K562 (cell line): ENCODE results near the gene FGF21.

Experiments
- JUND ChIP-seq, 2 experiments: IDR thresholded peaks; 2 replicates in 1 of 2; 3 replicates in 1 of 2; pipeline ENCODE4 v1.6.1; 2011; ENCODE audit warnings: borderline replicate concordance in 2 of 2, low read depth in 2 of 2, low read length in 2 of 2, improper control_type of control experiment in 1 of 2, missing biosample characterization in 1 of 2, missing genetic modification characterization in 1 of 2, missing genetic modification reagents in 1 of 2
- MXI1 ChIP-seq: IDR thresholded peaks from 2 replicates; pipeline ENCODE4 v1.6.1; 2011; ENCODE audit warnings: low read depth, mild to moderate bottlenecking, improper control_type of control experiment, low read length
- MYNN ChIP-seq, 2 experiments: sonication (generic); formaldehyde crosslinking in 1 of 2; IDR thresholded peaks; 2 replicates each; pipeline versions ENCODE4 v1.5.0 to v1.6.1; 2016 to 2020; ENCODE audit warnings: antibody characterized with exemption in 1 of 2, missing genetic modification reagents in 1 of 2
- SMAD1 ChIP-seq: fragments of 150-350 bp; IDR thresholded peaks from 2 replicates; pipeline ENCODE4 v1.6.1; 2014; ENCODE audit warnings: low read length, low read depth; ENCODE audit not compliant: partially characterized antibody
- SNAPC5 ChIP-seq: fragments of 250-450 bp; sonication (Bioruptor Pico); IDR thresholded peaks from 2 replicates; pipeline ENCODE4 v1.8.0; 2021; ENCODE audit warnings: moderate library complexity, mild to moderate bottlenecking, inconsistent platforms
- ZBTB5 ChIP-seq: fragments of 450-650 bp; IDR thresholded peaks from 2 replicates; pipeline ENCODE4 v1.6.1; 2017; ENCODE audit warnings: antibody characterized with exemption
- ZNF395 ChIP-seq: fragments of 200-800 bp; sonication (Bioruptor generic); IDR thresholded peaks from 2 replicates; pipeline ENCODE4 v1.6.1; 2017; ENCODE audit warnings: missing genetic modification characterization, missing compliant biosample characterization

GRCh38 chr19:48713864-48714755 is 41.2 kb upstream of the FGF21 start:
- TF ChIP-seq JUND (IDR thresholded peaks at IDR 0.05; ENCODE audit: borderline replicate concordance, low read depth, low read length) = no peak
- no peak for TF ChIP-seq JUND (tag; IDR thresholded peaks at IDR 0.05; ENCODE audit: borderline replicate concordance, low read depth, low read length)
- TF ChIP-seq ZNF395 (CRISPR knock-in tag) = no peak
- TF ChIP-seq SNAPC5 (CRISPR knock-in tag) = no peak
- TF ChIP-seq MXI1 = no peak
- TF ChIP-seq SMAD1 = no peak
- no peak for TF ChIP-seq ZBTB5
- TF ChIP-seq MYNN (IDR thresholded peaks at IDR 0.05) = no peak
- TF ChIP-seq MYNN (CRISPR knock-in tag; IDR thresholded peaks at IDR 0.05) = no peak
